ENCODE measurements around the gene PCDHA13.
"Not testable (repeated sequence)": the region's sequence is repeated elsewhere in the genome, so short reads cannot be mapped to it uniquely, and the experiment has no call there.

PCDHA13 gene

GRCh38 chr5:140870221-140871201, 11.4 kb upstream of the PCDHA13 start:
- Histone ChIP-seq H3K27ac (ENCODE audit: low read length) (no peak overlapping the region), H3K4me2 (ENCODE audit: low read depth, low read length) (no peak overlapping the region), H3K79me2 (ENCODE audit: low read length) (no peaks in the 10 kb centered on the region), H3K36me3 (replicated peaks; ENCODE audit: insufficient read depth, low read length) (no peaks in the 10 kb centered on the region), H3K9me2 (replicated peaks; ENCODE audit: insufficient read depth, low read length) (no peaks in the 10 kb centered on the region), H4K20me1 (ENCODE audit: insufficient read depth, low read length) (no peaks in the 10 kb centered on the region), H3K9me3 (replicated peaks; ENCODE audit: insufficient read depth, low read length) (no peaks in the 10 kb centered on the region), H3K9ac (ENCODE audit: low read length) (no peak overlapping the region), H3K27me3 (replicated peaks; ENCODE audit: insufficient read depth, low read length) (no peaks in the 10 kb centered on the region), H3K4me3 (ENCODE audit: low read length) (no peak overlapping the region), H3K4me1 (ENCODE audit: low read length) (no peaks in the 10 kb centered on the region), H2AFZ (ENCODE audit: low read length) (no peak overlapping the region), H3F3A (ENCODE audit: insufficient read depth, low read length) (no peaks in the 10 kb centered on the region)
- no peak for DNase-seq
- TF ChIP-seq EZH2 (optimal IDR thresholded peaks at IDR 0.05; ENCODE audit: low read depth, low read length): no peak
- no peak for TF ChIP-seq CTCF (IDR thresholded peaks at IDR 0.05; ENCODE audit: low read length)
- no peak for TF ChIP-seq EZH2phosphoT487 (IDR thresholded peaks at IDR 0.05; ENCODE audit: low read length)

- Histone ChIP-seq H3K27ac (ENCODE audit: low read length) (no peak within 1 kb of the TSS), H3K9me2 (replicated peaks; ENCODE audit: insufficient read depth, low read length) (no peaks in the 10 kb centered on the region), H3F3A (ENCODE audit: insufficient read depth, low read length) (no peaks in the 10 kb centered on the region), H3K9ac (ENCODE audit: low read length) (no peak within 1 kb of the TSS), H2AFZ (ENCODE audit: low read length) (no peak within 1 kb of the TSS), H3K9me3 (replicated peaks; ENCODE audit: insufficient read depth, low read length) (no peaks in the 10 kb centered on the region), H3K79me2 (ENCODE audit: low read length) (no peaks in the 10 kb centered on the region), H3K4me1 (ENCODE audit: low read length) (no peaks in the 10 kb centered on the region), H3K4me2 (ENCODE audit: low read depth, low read length) (no peak within 1 kb of the TSS), H4K20me1 (ENCODE audit: insufficient read depth, low read length) (no peaks in the 10 kb centered on the region), H3K36me3 (replicated peaks; ENCODE audit: insufficient read depth, low read length) (no peaks in the 10 kb centered on the region), H3K27me3 (replicated peaks; ENCODE audit: insufficient read depth, low read length) (no peaks in the 10 kb centered on the region), H3K4me3 (ENCODE audit: low read length) (no peak within 1 kb of the TSS)
- TF ChIP-seq EZH2 (optimal IDR thresholded peaks at IDR 0.05; ENCODE audit: low read depth, low read length) (no peak), CTCF (IDR thresholded peaks at IDR 0.05; ENCODE audit: low read length) (no peak), EZH2phosphoT487 (IDR thresholded peaks at IDR 0.05; ENCODE audit: low read length) (no peak)
- DNase-seq: no peak
Measured at GRCh38 chr5:140875085-140876065, 6.5 kb upstream of the PCDHA13 start, which contains the start of gene PCDHA12. TSS of gene PCDHA12 (plus strand) at chr5:140875308. CDS start at chr5:140875473, 165 bp downstream.

GRCh38 chr5:140876541-140877261, 5.2 kb upstream of the PCDHA13 start:
- H3K4me2 ChIP-seq (ENCODE audit: low read depth, low read length); H3K27me3 ChIP-seq (replicated peaks; ENCODE audit: insufficient read depth, low read length); H3K4me1 ChIP-seq (ENCODE audit: low read length); H3K9me2 ChIP-seq (replicated peaks; ENCODE audit: insufficient read depth, low read length); H3K27ac ChIP-seq (ENCODE audit: low read length); H3K36me3 ChIP-seq (replicated peaks; ENCODE audit: insufficient read depth, low read length); H3K79me2 ChIP-seq (ENCODE audit: low read length); H4K20me1 ChIP-seq (ENCODE audit: insufficient read depth, low read length); H3K4me3 ChIP-seq (ENCODE audit: low read length); H3K9ac ChIP-seq (ENCODE audit: low read length); H3F3A ChIP-seq (ENCODE audit: insufficient read depth, low read length); H3K9me3 ChIP-seq (replicated peaks; ENCODE audit: insufficient read depth, low read length); DNase-seq; H2AFZ ChIP-seq (ENCODE audit: low read length): not testable (repeated sequence)
